HG03571 (cell line): ENCODE data around the gene ZNF207.
"Not testable (repeated sequence)": the region's sequence is repeated elsewhere in the genome, so short reads cannot be mapped to it uniquely, and the experiment has no call there.

Source experiments
- ATAC-seq: cut with Tn5 transposase; IDR thresholded peaks from one replicate; pipeline ENCODE4 v1.9.1; 2021; ENCODE audit not compliant: unreplicated experiment

The ZNF207 gene

GRCh38 chr17:32385971-32386370 is 36.0 kb downstream of the ZNF207 start:
- ATAC-seq, result no peak

GRCh38 chr17:32386844-32387243 is 36.9 kb downstream of the ZNF207 start:
- no peak for ATAC-seq

GRCh38 chr17:32388128-32388527 is 38.2 kb downstream of the ZNF207 start:
- ATAC-seq, result not testable (repeated sequence)

GRCh38 chr17:32388613-32389459 is 38.9 kb downstream of the ZNF207 start:
- no peak for ATAC-seq

- no peak for ATAC-seq
Measured at GRCh38 chr17:32393904-32394303, 43.9 kb downstream of the ZNF207 start.

- ATAC-seq, result no peak
Measured at GRCh38 chr17:32396343-32396742, 46.4 kb downstream of the ZNF207 start.

- no peak for ATAC-seq
Measured at GRCh38 chr17:32398946-32399345, 49.0 kb downstream of the ZNF207 start.

- not testable (repeated sequence) for ATAC-seq
Measured at GRCh38 chr17:32410085-32410484, 60.1 kb downstream of the ZNF207 start.

GRCh38 chr17:32426894-32427293 is 76.9 kb downstream of the ZNF207 start:
- no peak for ATAC-seq

GRCh38 chr17:32429598-32429997 is 79.6 kb downstream of the ZNF207 start:
- no peak for ATAC-seq
